ENCODE measurements around the gene CCDC177. TPM values are rescaled to one million over a fixed set of nuclear protein-coding genes. Genes with fewer than 3 reads are reported as not detected.
A peak's percentile ranks its signal among the peaks of the same experiment; 100 is the strongest.

Gene CCDC177
- total and polyA plus RNA-seq, 2 of the 8 experiments (the other 6 are each of a cell fraction or from before 2014, with no cell fraction given), result 0.62 to 2.8 TPM

DNA sequence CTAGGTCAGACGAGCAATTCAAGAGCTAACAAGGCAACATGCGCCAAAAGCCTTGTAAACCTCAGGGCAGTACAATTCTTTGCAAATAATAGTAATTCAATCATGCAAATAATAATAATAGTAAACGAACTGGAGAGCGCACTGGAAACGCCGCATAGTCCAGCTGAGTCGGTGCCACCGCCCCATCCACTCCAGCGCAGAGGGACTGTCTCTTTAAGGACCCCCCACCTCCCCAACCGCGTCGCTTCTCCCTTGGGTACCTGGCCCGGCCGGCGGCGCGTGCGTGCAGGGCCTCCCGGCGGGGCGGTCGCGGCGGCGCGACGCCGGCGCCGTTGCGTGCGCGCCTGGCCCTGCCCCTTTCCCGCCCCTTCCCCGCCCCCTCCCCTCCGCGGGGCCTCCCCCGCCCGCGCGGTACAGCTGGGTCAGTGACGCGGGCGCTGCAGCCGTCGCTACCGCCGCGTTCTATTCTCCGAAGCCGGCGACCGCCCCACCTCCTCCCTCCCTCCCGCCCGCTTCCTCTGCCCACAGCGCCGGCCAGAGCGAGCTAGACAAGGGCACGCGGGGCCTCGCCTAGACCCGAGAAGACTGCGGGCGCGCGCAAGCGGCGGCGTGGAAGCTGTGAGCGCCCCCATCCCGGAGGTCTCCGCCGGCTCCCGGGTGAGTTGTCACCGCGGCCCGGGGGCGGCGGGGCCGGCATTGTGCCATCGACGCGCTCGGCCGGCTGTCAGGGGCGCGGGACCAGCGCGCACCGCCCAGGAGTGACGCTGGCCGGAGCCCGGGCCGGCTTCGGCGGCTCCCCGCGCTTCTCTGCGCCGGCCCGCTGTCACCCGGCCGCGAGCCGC is 36.7 kb upstream of the CCDC177 start, which contains the start of gene SUSD6 (continued):
- TF ChIP-seq, protein P1, sequence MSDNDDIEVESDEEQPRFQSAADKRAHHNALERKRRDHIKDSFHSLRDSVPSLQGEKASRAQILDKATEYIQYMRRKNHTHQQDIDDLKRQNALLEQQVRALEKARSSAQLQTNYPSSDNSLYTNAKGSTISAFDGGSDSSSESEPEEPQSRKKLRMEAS (IDR thresholded peaks at IDR 0.05), result peak; percentile 9; the same call in 1 of the 2 replicates
- TF ChIP-seq SRF (IDR thresholded peaks at IDR 0.05; ENCODE audit: low read depth, low read length), result no peak
- no peak for TF ChIP-seq SIRT6 (IDR thresholded peaks at IDR 0.05; ENCODE audit: low read length)
- no peak for TF ChIP-seq GTF2F1 (IDR thresholded peaks at IDR 0.05; ENCODE audit: borderline replicate concordance, low read depth, low read length)
- peak; percentile 72 to 87; a peak in 2 of 4 replicates for TF ChIP-seq HDAC2 (IDR thresholded peaks at IDR 0.05; ENCODE audit: borderline replicate concordance in 1 of 2, low read depth in 2 of 2, low read length in 2 of 2)
- TF ChIP-seq JUN (IDR thresholded peaks at IDR 0.05; ENCODE audit: low read depth, low read length), result no peak
- TF ChIP-seq KDM1A (IDR thresholded peaks at IDR 0.05; ENCODE audit: borderline replicate concordance, low read length), result no peak
- peak; percentile 56 for TF ChIP-seq KDM4A (IDR thresholded peaks at IDR 0.05; ENCODE audit: low read depth, low read length, severe bottlenecking)
- TF ChIP-seq CHD1 (IDR thresholded peaks at IDR 0.05; ENCODE audit: low read depth, low read length), result no peak
- peak; percentile 85 for TF ChIP-seq CREB1 (IDR thresholded peaks at IDR 0.05)
- no peak for TF ChIP-seq TBP (IDR thresholded peaks at IDR 0.05; ENCODE audit: low read depth, low read length)
- no peak for TF ChIP-seq POU5F1 (IDR thresholded peaks at IDR 0.05; ENCODE audit: low read depth, low read length)
- no peak for TF ChIP-seq BCL11A (IDR thresholded peaks at IDR 0.05; ENCODE audit: low read depth in 2 of 2, low read length in 2 of 2)
- TF ChIP-seq NRF1 (IDR thresholded peaks at IDR 0.05; ENCODE audit: low read depth, low read length), result peak; percentile 21; the same call in 1 of the 2 replicates
- TF ChIP-seq RAD21 (IDR thresholded peaks at IDR 0.05 in 1 of 2, conservative IDR thresholded peaks at IDR 0.05 in 1 of 2; ENCODE audit: low read depth in 2 of 2, low read length in 2 of 2), result no peak; a peak in 1 of 4 replicates
- TF ChIP-seq JUND (IDR thresholded peaks at IDR 0.05; ENCODE audit: low read length), result no peak
- no peak for TF ChIP-seq TCF12 (IDR thresholded peaks at IDR 0.05; ENCODE audit: low read depth, low read length)
- no peak for TF ChIP-seq KDM5A (IDR thresholded peaks at IDR 0.05; ENCODE audit: low read length)
- no peak for TF ChIP-seq BACH1 (IDR thresholded peaks at IDR 0.05; ENCODE audit: low read length)
- no peak for TF ChIP-seq CEBPB (IDR thresholded peaks at IDR 0.05; ENCODE audit: low read depth, low read length)
